Measurements from ENCODE around the gene OGFRL1.

OGFRL1 gene

GRCh38 chr6:71336901-71337300 is 48.3 kb downstream of the OGFRL1 start:
- no peak for DNase-seq

- DNase-seq: no peak
Measured at GRCh38 chr6:71338540-71339316, 50.1 kb downstream of the OGFRL1 start.

- DNase-seq: no peak
Measured at GRCh38 chr6:71342772-71343171, 54.2 kb downstream of the OGFRL1 start.

GRCh38 chr6:71345476-71346333 is 57.1 kb downstream of the OGFRL1 start:
- no peak for DNase-seq

GRCh38 chr6:71346334-71346694 is 57.7 kb downstream of the OGFRL1 start:
- no peak for DNase-seq

- no peak for DNase-seq
Measured at GRCh38 chr6:71347119-71347518, 58.5 kb downstream of the OGFRL1 start.

GRCh38 chr6:71349395-71349794 is 60.8 kb downstream of the OGFRL1 start:
- DNase-seq: no peak

GRCh38 chr6:71349976-71350615 is 61.5 kb downstream of the OGFRL1 start:
- no peak for DNase-seq

- DNase-seq: no peak
Measured at GRCh38 chr6:71351190-71351589, 62.6 kb downstream of the OGFRL1 start.
